Measurements from ENCODE around the gene CARD11.

Gene CARD11

DNA sequence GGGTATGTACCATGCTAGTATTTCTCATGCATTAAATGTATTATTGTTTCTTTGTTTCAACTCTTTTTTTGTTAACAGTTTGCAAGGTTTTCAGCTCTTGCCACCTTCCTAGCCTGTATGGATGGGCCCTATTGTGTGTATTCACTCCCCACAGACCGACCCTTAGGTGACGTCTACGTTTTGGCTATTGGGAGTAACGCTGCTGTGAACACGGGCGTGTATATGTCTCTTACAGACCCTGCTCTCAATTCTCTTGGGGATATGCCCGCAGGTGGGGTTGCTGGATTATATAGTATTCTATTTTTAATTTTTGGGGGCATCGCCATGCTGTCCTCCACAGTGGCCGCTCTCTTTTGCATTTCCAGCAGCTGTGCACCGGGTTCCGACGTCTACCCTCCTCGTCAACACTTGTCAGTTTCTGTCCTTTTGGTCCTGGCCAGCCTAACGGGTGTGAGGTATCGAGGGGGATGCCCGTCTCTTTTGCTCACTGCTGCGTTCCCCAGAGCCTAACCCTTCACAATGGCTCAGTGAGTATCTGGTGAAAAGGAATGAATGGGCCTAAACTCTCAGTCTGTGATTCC is 135.5 kb downstream of the CARD11 start (continued):
- TF ChIP-seq, protein P1, sequence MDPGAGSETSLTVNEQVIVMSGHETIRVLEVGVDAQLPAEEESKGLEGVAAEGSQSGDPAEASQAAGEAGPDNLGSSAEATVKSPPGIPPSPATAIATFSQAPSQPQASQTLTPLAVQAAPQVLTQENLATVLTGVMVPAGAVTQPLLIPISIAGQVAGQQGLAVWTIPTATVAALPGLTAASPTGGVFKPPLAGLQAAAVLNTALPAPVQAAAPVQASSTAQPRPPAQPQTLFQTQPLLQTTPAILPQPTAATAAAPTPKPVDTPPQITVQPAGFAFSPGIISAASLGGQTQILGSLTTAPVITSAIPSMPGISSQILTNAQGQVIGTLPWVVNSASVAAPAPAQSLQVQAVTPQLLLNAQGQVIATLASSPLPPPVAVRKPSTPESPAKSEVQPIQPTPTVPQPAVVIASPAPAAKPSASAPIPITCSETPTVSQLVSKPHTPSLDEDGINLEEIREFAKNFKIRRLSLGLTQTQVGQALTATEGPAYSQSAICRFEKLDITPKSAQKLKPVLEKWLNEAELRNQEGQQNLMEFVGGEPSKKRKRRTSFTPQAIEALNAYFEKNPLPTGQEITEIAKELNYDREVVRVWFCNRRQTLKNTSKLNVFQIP (CRISPR knock-in tag; IDR thresholded peaks at IDR 0.05; ENCODE audit: borderline replicate concordance, low read depth) = no peak
- TF ChIP-seq ARNTL (CRISPR knock-in tag; IDR thresholded peaks at IDR 0.05; ENCODE audit: borderline replicate concordance, low read depth) (no peak), RARB (CRISPR knock-in tag; IDR thresholded peaks at IDR 0.05) (no peak), PPARA (CRISPR knock-in tag; IDR thresholded peaks at IDR 0.05; ENCODE audit: borderline replicate concordance) (no peak), ZNF565 (CRISPR knock-in tag; conservative IDR thresholded peaks at IDR 0.05; ENCODE audit: low read depth) (no peak), CSDC2 (CRISPR knock-in tag; IDR thresholded peaks at IDR 0.05) (no peak), ZNF70 (CRISPR knock-in tag; IDR thresholded peaks at IDR 0.05) (no peak), BACH2 (CRISPR knock-in tag; IDR thresholded peaks at IDR 0.05; ENCODE audit: borderline replicate concordance) (no peak), TCF4 (CRISPR knock-in tag; IDR thresholded peaks at IDR 0.05; ENCODE audit: borderline replicate concordance) (no peak), ZNF8 (CRISPR knock-in tag; IDR thresholded peaks at IDR 0.05) (no peak)

DNA sequence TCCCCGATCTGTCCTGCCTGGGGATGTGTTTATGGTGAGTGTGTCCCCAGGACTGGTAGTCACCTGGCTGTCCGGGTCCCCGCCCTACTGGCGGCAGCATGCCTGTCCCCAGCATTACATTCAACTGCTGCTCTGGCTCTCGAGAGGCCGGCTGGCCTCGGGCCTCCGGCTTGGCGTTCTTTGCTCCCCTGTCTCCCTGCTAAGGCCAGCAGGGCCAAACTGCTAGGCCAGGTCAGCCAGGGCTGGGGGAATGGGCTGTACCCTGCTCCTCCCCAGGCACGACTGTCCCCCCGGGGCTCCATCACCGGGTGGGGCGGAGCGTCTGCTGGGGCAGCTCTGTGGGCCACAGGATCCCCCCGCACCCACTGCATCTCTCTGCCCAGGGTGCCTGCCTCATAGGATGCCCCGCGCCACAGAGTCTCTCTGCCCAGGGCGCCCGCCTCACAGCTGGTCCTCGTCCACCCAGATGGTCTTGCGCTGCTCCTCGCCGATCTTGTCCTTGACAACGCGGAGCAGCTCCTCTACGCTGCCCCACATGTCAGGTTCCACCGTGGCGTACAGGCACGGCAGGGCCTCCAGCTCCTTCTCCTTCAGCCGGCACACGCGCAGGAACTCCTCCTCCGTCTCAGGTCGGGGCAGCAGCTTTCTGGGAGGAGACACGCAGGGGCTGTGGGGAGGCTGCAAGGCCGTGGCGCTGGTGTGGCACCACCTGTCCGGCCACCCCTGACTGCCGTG is 137.3 kb downstream of the CARD11 start:
- no peak; the same call in 2 of the 3 replicates for ATAC-seq
- TF ChIP-seq, protein P1 (CRISPR knock-in tag; IDR thresholded peaks at IDR 0.05; ENCODE audit: borderline replicate concordance, low read depth) = no peak
- TF ChIP-seq PPARA (CRISPR knock-in tag; IDR thresholded peaks at IDR 0.05; ENCODE audit: borderline replicate concordance) = no peak
- no peak for TF ChIP-seq TOX (CRISPR knock-in tag; IDR thresholded peaks at IDR 0.05; ENCODE audit: borderline replicate concordance)
- TF ChIP-seq RARB (CRISPR knock-in tag; IDR thresholded peaks at IDR 0.05) = no peak
- TF ChIP-seq, protein P2, sequence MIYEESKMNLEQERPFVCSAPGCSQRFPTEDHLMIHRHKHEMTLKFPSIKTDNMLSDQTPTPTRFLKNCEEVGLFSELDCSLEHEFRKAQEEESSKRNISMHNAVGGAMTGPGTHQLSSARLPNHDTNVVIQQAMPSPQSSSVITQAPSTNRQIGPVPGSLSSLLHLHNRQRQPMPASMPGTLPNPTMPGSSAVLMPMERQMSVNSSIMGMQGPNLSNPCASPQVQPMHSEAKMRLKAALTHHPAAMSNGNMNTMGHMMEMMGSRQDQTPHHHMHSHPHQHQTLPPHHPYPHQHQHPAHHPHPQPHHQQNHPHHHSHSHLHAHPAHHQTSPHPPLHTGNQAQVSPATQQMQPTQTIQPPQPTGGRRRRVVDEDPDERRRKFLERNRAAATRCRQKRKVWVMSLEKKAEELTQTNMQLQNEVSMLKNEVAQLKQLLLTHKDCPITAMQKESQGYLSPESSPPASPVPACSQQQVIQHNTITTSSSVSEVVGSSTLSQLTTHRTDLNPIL (CRISPR knock-in tag; IDR thresholded peaks at IDR 0.05; ENCODE audit: low read depth) = no peak
- no peak for TF ChIP-seq ZFP30 (CRISPR knock-in tag; IDR thresholded peaks at IDR 0.05)
- TF ChIP-seq ZC3H10 (CRISPR knock-in tag; IDR thresholded peaks at IDR 0.05) = no peak
- TF ChIP-seq ZNF70 (CRISPR knock-in tag; IDR thresholded peaks at IDR 0.05) = no peak
- TF ChIP-seq SNAI2 (CRISPR knock-in tag; IDR thresholded peaks at IDR 0.05) = no peak
- no peak for TF ChIP-seq TCF4 (CRISPR knock-in tag; IDR thresholded peaks at IDR 0.05; ENCODE audit: borderline replicate concordance)
- TF ChIP-seq, protein P3, sequence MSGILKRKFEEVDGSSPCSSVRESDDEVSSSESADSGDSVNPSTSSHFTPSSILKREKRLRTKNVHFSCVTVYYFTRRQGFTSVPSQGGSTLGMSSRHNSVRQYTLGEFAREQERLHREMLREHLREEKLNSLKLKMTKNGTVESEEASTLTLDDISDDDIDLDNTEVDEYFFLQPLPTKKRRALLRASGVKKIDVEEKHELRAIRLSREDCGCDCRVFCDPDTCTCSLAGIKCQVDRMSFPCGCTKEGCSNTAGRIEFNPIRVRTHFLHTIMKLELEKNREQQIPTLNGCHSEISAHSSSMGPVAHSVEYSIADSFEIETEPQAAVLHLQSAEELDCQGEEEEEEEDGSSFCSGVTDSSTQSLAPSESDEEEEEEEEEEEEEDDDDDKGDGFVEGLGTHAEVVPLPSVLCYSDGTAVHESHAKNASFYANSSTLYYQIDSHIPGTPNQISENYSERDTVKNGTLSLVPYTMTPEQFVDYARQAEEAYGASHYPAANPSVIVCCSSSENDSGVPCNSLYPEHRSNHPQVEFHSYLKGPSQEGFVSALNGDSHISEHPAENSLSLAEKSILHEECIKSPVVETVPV (CRISPR knock-in tag; IDR thresholded peaks at IDR 0.05) = no peak

DNA sequence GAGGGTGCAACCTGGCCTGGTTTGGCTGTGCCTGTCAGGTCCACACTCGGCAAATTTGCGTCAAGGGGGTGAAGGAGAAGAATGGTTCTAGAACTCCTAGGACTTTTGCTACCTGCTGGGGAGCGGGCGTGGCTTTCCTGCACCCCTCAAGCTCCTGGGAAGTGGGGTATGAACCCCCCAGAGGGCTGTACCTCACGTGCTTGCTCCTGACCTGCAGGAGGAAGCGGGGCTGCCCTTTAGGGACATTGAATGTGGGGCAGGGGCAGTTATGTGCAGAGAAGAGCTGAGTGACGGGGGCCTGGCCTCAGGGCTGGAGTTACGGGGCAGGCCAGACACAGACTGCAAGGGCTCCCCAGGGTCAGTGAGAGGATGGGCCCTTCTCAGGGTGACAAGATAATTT is 138.2 kb downstream of the CARD11 start:
- no peak for ATAC-seq

DNA sequence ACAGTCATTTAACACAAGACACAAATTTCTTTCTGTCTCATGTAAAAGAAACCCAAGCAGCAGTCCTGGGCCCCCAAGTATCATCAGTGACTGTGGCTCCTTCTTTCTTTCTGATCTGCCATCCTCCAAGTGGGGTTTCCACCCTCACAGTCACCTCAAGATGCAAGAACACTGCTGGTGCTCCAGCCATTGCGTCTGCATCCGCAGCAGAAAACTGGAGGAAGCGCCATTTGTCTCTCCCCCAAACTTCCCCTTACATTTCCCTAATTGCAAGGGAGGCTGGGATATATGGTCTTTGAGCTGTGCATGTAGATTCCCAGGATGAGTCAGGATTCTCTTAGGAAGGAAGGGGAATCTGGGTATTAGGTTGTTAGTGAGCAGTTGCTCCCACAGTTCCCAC is 138.6 kb downstream of the CARD11 start:
- no peak for ATAC-seq
- TF ChIP-seq BACH2 (CRISPR knock-in tag; IDR thresholded peaks at IDR 0.05; ENCODE audit: borderline replicate concordance) (no peak), CSDC2 (CRISPR knock-in tag; IDR thresholded peaks at IDR 0.05) (no peak), OSR1 (CRISPR knock-in tag; IDR thresholded peaks at IDR 0.05) (no peak), ARNTL (CRISPR knock-in tag; IDR thresholded peaks at IDR 0.05; ENCODE audit: borderline replicate concordance, low read depth) (no peak), ZNF565 (CRISPR knock-in tag; conservative IDR thresholded peaks at IDR 0.05; ENCODE audit: low read depth) (no peak), ZFP30 (CRISPR knock-in tag; IDR thresholded peaks at IDR 0.05) (no peak), ZFP3 (CRISPR knock-in tag; IDR thresholded peaks at IDR 0.05) (no peak), ZNF8 (CRISPR knock-in tag; IDR thresholded peaks at IDR 0.05) (no peak), TCF4 (CRISPR knock-in tag; IDR thresholded peaks at IDR 0.05; ENCODE audit: borderline replicate concordance) (no peak), SNAI2 (CRISPR knock-in tag; IDR thresholded peaks at IDR 0.05) (no peak)
- TF ChIP-seq, protein P4, sequence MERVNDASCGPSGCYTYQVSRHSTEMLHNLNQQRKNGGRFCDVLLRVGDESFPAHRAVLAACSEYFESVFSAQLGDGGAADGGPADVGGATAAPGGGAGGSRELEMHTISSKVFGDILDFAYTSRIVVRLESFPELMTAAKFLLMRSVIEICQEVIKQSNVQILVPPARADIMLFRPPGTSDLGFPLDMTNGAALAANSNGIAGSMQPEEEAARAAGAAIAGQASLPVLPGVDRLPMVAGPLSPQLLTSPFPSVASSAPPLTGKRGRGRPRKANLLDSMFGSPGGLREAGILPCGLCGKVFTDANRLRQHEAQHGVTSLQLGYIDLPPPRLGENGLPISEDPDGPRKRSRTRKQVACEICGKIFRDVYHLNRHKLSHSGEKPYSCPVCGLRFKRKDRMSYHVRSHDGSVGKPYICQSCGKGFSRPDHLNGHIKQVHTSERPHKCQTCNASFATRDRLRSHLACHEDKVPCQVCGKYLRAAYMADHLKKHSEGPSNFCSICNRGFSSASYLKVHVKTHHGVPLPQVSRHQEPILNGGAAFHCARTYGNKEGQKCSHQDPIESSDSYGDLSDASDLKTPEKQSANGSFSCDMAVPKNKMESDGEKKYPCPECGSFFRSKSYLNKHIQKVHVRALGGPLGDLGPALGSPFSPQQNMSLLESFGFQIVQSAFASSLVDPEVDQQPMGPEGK (CRISPR knock-in tag; IDR thresholded peaks at IDR 0.05; ENCODE audit: borderline replicate concordance) = no peak
- TF ChIP-seq, protein P3 (CRISPR knock-in tag; IDR thresholded peaks at IDR 0.05) = no peak
- TF ChIP-seq, protein P1 (CRISPR knock-in tag; IDR thresholded peaks at IDR 0.05; ENCODE audit: borderline replicate concordance, low read depth) = no peak

More for the DNA sequence above, 138.2 kb downstream of the CARD11 start:
- no peak for TF ChIP-seq CSDC2 (CRISPR knock-in tag; IDR thresholded peaks at IDR 0.05)
- TF ChIP-seq SNAI2 (CRISPR knock-in tag; IDR thresholded peaks at IDR 0.05) = no peak
- no peak for TF ChIP-seq ARNTL (CRISPR knock-in tag; IDR thresholded peaks at IDR 0.05; ENCODE audit: borderline replicate concordance, low read depth)
- no peak for TF ChIP-seq TCF4 (CRISPR knock-in tag; IDR thresholded peaks at IDR 0.05; ENCODE audit: borderline replicate concordance)
- no peak for TF ChIP-seq ZFP30 (CRISPR knock-in tag; IDR thresholded peaks at IDR 0.05)
- TF ChIP-seq PPARA (CRISPR knock-in tag; IDR thresholded peaks at IDR 0.05; ENCODE audit: borderline replicate concordance) = no peak
- no peak for TF ChIP-seq TOX (CRISPR knock-in tag; IDR thresholded peaks at IDR 0.05; ENCODE audit: borderline replicate concordance)

Data from SK-N-SH treated with all-trans-retinoic acid at 6 μM for 48 hours (cell line).